SIG-M5 treated with dmso at 0.1 percent for 504 hours (cell line): ENCODE results near the gene IGIP.
A peak's percentile ranks its signal among the peaks of the same experiment; 100 is the strongest.
"Not testable (repeated sequence)": the region's sequence is repeated elsewhere in the genome, so short reads cannot be mapped to it uniquely, and the experiment has no call there.

Source experiments
- DNase-seq: peaks from one replicate; lab custom pipeline; 2025; ENCODE audit not compliant: unreplicated experiment; lab: John Stamatoyannopoulos, UW

IGIP gene

GRCh38 chr5:140140435-140140834, 14.7 kb downstream of the IGIP start:
- DNase-seq: no peak

GRCh38 chr5:140141241-140141640, 15.5 kb downstream of the IGIP start:
- DNase-seq: no peak

- DNase-seq: no peak
Measured at GRCh38 chr5:140142246-140142645, 16.5 kb downstream of the IGIP start.

GRCh38 chr5:140142856-140143255, 17.1 kb downstream of the IGIP start:
- no peak for DNase-seq

- no peak for DNase-seq
Measured at GRCh38 chr5:140143521-140144258, 18.0 kb downstream of the IGIP start.

- no peak for DNase-seq
Measured at GRCh38 chr5:140145256-140145655, 19.5 kb downstream of the IGIP start.

GRCh38 chr5:140145818-140146522, 20.2 kb downstream of the IGIP start:
- peak; percentile 62 for DNase-seq

- no peak for DNase-seq
Measured at GRCh38 chr5:140146523-140146842, 20.7 kb downstream of the IGIP start.

- DNase-seq: no peak
Measured at GRCh38 chr5:140147460-140147859, 21.7 kb downstream of the IGIP start.

- DNase-seq: no peak
Measured at GRCh38 chr5:140148508-140148907, 22.8 kb downstream of the IGIP start.

GRCh38 chr5:140150201-140150600, 24.5 kb downstream of the IGIP start:
- DNase-seq: no peak

GRCh38 chr5:140151144-140152021, 25.6 kb downstream of the IGIP start:
- DNase-seq: no peak

GRCh38 chr5:140152022-140152999, 26.6 kb downstream of the IGIP start:
- no peak for DNase-seq

GRCh38 chr5:140153255-140153654, 27.5 kb downstream of the IGIP start:
- no peak for DNase-seq

GRCh38 chr5:140153905-140154304, 28.2 kb downstream of the IGIP start:
- no peak for DNase-seq

GRCh38 chr5:140154710-140155381, 29.1 kb downstream of the IGIP start:
- DNase-seq: not testable (repeated sequence)

- peak; percentile 81 for DNase-seq
Measured at GRCh38 chr5:140157032-140157781, 31.5 kb downstream of the IGIP start.

- no peak for DNase-seq
Measured at GRCh38 chr5:140159014-140159927, 33.5 kb downstream of the IGIP start.
